Pons (tissue), 1 donor: ENCODE measurements around the gene TRMT13.
A peak's percentile ranks its signal among the peaks of the same experiment; 100 is the strongest.
"Not testable (repeated sequence)": the region's sequence is repeated elsewhere in the genome, so short reads cannot be mapped to it uniquely, and the experiment has no call there.

Experiments used
- DNase-seq: peaks from one replicate; pipeline ENCODE4 v3.0.0-alpha.2; 2016; ENCODE audit warnings: low spot score

Gene TRMT13

DNA sequence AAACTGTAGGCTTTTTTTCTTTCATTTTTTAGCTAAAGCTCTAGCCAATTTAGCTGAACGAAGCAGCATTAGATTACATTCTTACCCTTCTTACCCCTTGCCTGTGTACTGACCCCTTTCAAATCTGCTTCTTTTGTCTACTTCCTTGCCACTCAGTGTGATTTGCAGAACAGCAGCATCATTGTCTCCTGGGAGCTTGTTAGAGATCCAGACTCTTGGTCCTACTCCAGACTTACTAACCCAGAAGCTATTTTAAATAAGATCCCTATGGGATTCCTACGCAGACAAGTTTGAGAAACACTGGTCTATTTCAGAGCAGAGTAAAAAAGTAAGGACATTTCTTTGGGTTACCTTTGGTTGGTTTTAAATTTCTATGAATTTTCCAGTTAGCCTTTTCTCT is 31.3 kb downstream of the TRMT13 start:
- peak; percentile 72 for DNase-seq

DNA sequence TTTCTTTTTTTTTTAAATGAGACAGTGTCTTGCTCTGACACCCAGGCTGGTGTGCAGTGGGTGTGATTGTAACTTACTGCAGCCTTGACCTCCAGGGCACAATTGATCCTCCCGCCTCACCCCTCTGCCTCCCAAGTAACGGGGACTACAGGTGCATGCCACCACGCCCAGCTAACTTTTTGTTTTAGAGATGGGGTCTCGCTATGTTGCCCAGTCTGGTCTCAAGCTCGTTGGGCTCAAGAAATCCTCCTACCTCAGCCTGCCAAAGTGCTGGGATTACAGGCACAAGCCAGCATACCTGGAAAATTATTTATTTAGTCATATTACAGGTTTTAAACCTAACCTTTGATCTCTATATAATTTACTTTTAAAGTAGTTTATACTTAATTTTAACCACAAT is 31.7 kb downstream of the TRMT13 start:
- DNase-seq, result no peak

DNA sequence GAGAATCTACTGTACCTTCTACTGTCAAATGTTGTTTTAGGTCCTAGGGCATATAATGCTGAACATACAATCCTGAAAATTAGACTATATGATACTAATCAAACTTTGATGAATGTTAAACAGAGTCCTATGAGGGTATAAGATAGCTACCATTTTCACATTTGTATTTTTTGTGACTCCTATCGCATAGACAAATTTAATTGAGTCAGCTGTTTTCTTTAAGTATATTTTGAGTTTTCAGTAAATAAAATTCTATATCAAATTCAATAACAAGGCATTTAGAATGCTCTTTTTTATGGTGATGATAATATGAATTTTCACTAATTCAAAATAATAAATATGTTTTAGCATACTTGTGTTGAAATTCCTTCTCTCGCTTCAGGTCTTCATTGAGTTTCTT is 35.1 kb downstream of the TRMT13 start:
- DNase-seq, result no peak

DNA sequence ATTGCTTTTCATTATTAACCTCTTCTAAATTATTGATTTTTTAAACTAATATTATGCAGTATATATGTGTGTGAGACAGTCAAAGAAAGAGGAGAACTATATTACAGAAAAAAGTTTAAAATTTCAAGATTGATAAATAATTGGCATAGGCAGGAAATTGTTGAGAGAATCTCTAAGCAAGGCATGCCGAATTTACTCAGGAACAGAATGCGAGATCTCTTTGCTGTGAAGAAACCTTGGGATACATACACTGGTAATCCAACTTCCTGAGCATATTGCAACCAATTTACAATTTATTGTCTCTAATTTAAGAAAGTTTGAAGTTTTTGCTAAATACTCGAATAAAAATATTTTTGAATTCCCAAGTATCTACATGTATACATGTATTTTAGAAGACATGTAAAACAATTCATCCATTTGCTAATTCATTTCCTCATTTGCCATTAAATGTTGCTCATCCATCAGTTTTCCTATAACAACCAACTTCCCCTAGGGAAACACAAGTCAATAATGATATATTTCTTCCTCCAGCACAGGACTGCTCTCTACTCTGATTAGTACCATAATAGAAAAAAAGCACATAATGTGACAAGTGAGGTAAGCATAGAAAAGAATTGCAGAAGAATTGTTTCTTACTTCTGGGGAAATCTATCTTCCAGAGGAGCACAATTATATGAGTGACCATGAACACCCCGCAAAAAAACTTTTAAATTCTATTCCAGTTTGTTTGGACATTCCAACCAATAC is 44.5 kb downstream of the TRMT13 start:
- no peak for DNase-seq

DNA sequence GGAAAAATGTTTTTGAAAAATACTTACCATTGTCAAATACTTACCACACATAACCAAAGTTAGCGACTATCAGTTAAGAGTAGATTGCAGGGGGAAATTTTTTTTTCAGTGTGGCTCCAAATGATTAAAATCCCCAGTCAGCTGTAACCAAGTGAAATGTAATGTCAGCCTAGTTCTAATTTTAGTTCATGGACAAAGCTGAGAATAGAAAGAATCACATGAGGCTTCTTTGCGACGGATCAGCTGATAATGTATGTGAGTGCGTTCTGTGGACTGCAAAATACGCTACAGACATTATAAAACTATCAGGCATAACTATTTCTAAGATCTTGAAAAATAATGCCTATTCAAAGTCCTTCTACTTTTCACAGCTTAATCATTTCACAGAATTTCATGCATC is 45.1 kb downstream of the TRMT13 start, which contains the start of gene LRRC39:
TSS of gene LRRC39 (minus strand) at position 166 of the 400 bp plus-strand sequence. CDS start 9,740 bp downstream, outside the sequence.
- DNase-seq, result peak; percentile 25

DNA sequence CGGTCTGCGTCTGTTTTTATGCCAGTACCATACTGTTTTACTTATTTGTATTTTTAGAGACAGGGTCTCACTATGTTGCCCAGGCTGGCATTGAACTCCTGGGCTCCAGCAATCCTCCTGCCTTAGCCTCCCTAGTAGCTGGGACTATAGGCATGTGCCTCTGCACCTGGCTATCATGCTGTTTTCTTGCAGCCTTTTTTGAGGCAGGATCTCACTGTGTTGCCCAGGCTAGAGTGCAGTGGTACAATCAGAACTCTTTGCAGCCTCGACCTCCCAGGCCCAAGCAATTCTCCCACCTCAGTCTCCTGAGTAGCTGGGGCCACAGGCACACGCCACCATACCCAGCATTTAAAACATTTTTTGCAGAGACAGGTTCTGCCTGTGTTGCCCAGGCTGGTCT is 50.4 kb downstream of the TRMT13 start:
- DNase-seq, result no peak

DNA sequence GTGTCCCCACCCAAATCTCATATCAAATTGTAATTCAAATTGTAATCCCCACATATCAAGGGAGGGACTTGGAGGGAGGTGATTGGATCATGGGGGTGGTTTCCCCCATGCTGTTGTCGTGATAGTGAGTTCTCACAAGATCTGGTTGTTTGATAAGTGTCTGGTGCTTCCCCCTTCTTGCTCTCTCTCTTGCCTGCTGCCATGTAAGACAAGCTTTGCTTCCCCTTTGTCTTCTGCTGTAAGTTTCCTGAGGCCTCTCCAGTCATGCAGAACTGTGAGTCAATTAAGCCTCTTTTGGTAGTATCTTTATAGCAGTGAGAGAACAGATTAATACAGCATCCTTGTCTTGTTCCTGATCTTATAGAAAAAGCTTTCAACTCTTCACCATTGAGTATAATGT is 51.6 kb downstream of the TRMT13 start:
- DNase-seq, result no peak

DNA sequence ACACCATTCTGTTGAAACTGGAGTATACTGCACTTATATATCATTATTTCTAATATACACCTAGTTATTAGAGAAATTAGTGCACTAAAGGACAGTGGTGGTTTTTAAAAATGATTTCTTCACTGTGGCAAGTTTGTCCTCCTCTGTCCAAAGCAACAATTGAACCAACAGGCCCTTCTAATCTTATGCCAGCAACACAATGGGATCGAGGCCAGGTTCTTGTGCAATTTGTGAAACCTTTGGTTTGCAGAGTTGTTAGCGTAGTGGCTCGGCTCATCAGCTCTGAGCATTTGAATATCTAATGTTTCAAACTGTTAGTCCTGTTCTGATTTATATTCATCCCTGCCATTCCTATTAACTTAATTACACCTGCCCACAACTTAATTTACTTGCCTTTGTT is 54.9 kb downstream of the TRMT13 start:
- peak; percentile 26 for DNase-seq

DNA sequence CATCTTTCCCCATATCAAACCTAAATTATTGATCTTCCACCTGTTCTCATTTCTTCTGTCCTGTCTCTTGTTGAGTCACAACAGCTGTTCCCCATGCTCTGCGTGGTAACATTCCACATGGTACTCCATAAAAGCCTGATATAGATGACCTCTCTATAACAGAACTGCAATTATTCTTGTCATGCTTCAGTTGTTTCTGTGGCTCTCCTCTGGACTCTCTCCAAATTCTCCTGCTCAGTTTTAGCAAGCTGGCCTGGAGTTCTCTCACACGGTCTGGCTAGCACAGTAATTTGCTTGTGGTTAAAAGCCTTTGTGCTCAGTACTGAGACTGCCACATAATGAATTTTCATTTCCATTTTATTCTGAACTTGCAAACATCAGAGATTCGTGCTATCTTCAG is 55.7 kb downstream of the TRMT13 start:
- peak; percentile 92 for DNase-seq

DNA sequence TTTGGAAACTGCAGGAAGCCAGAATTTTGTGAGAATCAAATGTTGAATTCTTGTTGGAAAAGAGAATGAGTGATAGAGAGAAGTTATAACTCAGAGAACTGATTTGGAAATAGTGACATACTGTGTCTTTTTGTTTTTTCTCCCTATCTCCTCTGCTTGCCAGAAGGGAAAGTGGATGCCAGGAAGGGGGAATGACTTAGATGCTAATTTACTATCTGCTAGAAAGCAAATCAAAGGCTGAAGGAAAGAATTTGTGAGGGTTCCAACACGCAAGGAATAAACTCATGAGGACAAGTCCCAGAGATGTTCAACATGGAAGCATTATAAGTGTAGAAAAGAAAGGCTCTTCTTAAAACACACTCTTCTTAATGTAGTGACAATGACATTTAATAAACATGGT is 65.6 kb downstream of the TRMT13 start:
- no peak for DNase-seq

DNA sequence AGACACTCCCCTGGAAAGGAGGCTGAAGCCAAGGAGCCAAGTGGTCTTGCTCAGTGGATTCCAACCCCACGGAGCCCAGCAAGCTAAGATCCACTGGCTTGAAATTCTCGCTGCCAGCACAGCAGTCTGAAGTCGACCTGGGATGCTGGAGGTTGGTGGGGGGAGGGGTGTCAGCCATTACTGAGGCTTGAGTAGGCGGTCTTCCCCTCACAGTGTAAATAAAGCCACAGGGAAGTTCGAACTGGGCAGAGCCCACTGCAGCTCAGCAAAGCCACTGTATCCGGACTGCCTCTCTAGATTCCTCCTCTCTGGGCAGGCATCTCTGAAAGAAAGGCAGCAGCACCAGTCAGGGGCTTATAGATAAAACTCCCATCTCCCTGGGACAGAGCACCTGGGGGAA is 67.1 kb downstream of the TRMT13 start:
- DNase-seq, result not testable (repeated sequence)
